GM21390 (cell line): ENCODE data around the gene MAP3K14.

ENCODE experiments used
- ATAC-seq: cut with Tn5 transposase; IDR thresholded peaks from one replicate; pipeline ENCODE4 v1.9.1; 2021; ENCODE audit not compliant: unreplicated experiment

Gene MAP3K14

DNA sequence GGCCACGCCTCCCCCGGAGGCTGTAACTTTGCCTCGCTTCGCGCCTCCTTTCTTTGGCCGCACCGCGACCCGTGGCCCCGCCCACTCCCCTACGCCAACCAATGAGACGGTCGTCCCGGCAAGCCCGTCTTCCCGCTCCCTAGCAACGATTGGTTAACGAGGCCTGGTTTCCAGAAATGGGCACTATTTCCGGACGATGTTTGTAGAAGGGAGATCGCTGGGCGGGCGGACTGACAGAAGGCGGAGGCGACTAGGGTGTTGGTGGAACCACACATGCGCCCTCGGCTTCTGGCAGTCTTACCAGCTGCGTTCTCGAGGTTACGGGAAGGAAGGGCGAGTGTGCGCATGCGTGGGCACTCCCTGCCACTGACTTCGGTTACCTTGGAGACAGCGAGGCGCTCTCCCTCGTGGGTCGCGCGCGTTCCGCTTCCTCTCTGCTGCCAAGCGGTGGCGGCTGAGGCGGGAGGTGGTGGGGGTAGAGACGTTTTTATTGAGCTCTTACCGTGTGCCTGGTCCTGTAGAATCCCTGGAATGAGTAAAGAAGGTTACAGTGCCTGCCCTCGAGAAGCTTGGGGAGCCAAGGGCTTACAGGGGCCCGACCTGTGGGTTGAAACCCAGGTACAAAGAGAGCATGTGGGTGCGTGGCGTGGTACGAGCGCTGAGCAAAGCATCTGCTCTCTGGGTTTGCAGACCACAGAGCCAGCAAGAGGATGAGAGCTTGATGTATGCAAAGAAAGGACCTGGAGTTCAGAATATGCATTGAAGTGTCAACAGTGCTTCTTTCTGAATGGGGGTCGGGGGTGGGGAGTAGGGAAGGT is 500 bp upstream of the MAP3K14 start:
- ATAC-seq: peak; percentile 59

DNA sequence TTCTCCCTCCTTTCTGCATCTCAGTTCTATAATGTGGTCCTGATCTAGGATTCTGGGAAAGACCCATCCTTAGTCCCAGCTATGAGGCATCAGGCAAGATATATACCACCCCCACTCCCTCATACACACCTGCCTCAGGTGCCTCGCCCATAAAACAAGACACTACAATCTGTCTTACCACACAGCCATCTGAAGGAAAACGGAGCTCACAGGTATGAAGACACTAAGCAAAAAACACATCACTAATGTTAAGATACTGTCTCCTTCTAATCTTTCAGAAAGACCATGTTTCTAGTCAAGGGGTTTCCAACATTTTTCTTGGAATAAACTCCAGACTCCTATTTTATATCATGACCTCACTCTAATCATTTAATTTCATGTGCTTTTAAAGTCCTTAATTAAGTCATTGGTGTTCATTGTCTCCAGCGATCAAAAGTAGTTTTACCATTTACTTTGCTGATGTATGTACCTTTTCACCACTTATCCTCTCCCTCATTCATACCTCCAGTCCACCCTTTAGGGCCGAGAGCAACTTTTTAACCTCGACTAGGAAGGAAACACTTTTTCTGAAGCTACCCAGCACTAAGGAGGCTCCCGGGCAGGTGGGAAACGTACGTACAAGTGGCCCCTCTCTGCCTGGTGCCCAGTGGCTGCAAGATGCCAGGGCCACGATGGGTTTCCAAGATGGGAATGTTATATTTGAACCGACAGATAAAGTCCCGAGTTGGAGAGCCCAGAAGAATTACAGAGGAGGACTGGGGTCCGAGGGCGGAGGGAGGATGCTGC is 979 bp downstream of the MAP3K14 start:
- ATAC-seq: no peak

DNA sequence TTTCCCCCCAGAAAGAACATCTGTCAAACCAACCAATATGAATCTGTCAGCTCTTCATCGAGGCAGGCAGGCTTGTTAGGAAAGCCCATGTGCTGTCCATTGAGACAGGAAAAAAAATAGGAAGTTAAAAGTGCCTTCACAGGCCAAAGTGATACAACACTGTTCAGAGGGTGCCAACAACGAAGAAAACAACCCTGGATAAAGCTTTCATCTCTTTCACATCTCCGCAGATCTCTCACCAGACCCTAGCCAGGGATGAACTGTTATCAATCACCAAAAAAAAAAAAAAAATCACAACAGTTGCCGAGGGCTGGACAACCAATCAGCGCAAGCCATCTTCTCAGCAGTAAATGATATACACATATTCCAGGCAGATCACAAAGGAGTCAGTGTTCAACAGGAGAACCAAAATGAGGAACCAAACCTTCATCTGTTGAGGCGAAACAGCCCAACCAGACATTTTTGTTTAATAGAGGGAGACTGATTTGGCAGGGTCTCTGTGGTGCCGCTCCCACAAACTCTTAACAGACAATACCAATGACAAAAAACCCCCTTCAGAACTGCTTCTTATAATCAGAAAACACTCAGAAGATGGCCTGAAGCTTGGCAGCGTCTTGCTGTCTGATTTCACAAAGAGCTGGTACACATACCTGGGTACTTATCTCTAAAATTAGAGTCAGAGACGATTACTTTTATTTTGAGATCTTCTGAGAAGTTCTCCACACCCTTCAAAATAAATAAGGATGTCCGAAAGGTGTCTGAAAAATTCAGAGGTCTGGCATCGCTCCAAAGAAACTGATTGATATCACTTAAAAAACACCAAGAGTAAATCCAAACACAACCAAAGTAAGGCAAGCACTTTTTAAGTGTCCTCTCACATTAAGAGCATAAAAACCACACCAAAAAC is 1.8 kb downstream of the MAP3K14 start:
- ATAC-seq: no peak

DNA sequence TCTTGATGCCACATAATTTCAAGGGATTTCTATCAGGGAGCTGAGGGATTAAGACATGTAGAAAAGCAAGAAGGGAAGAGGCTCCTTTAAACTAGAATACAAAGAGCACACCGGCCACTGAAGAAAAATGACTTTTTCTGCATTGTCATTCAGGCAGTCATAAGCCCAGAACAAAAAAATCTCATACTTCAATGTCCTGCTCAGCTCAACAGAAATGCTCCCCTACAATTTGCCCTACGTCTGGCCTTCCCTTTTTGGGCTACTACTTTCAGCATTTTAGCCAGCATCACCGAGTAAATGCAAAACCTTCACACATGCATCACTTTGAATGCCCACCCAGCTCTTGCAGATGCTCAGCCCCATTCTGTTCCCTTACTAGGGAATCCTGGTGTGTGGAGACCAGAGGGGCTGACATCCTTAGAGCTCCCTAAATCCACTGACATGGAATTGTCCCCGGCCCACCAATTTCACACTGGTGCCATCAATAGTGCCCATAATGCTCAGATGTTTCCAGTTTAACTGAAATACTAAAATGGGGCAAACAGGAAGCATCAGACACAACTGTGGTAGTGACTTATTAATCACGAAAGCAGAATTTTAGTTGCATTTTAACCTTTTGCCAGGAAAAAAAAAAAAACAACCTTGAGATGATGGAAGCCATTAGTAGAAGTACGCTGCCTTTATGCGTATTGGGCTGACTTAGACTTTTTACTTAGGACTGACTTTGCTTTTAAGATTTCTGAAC is 2.7 kb downstream of the MAP3K14 start:
- no peak for ATAC-seq

DNA sequence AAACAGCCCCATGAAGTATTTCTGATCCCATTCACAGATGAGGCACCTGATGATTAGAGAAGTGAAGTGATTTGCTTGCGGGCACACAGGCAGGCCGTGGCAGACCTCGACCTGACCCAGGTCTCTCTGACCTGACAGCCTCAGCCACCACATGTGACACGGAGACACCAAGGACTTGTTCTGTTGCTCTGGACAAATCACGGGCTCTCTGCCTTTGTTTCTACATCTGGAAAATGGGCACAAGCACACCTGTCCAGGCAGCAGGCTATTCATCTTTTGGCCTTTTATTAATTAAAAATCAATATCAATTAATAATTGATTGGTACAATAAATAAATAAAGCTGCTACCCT is 3.4 kb downstream of the MAP3K14 start:
- ATAC-seq: no peak

DNA sequence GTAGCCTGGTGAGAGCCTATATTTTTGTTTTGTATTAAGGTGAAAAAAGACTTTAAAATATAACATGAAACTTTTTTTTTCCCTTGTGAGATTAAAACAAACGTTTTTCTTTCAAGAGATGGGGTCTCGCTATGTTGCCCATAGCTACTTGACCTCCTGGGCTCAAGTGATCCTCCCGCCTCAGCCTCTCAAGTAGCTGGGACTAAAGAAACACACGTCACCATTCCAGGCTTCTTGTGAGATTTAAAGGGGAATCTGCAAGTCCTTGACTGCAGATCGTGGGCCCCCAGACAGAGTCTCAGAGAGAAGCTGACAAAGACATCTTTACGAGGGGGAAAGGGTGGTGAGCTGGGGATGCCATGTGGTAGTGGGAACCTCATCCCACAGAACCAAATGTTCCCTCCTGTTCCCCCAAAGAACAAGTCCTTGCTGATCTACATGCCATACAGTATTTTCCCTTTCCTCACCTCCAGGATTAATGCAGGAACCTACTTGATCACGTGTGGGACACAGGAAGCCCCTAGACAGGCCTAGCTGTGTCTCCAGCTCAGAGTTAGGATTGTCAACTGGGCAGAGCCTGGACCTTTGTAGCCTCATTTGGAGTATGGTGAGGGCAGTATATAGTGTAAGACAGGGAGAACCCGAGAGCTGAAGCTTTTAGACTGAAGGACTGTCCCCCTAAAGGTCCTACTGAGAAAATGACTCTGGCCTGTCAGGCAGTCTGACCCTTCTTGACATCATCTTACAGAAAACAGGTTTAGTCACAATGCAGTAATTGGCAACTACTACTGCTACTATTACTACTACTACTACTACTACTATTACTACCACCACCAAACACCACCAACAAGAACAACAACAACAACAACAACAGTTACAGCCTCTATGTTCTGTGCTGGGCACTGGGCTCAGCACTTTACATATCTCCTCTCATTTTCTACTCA is 4.1 kb downstream of the MAP3K14 start:
- no peak for ATAC-seq

DNA sequence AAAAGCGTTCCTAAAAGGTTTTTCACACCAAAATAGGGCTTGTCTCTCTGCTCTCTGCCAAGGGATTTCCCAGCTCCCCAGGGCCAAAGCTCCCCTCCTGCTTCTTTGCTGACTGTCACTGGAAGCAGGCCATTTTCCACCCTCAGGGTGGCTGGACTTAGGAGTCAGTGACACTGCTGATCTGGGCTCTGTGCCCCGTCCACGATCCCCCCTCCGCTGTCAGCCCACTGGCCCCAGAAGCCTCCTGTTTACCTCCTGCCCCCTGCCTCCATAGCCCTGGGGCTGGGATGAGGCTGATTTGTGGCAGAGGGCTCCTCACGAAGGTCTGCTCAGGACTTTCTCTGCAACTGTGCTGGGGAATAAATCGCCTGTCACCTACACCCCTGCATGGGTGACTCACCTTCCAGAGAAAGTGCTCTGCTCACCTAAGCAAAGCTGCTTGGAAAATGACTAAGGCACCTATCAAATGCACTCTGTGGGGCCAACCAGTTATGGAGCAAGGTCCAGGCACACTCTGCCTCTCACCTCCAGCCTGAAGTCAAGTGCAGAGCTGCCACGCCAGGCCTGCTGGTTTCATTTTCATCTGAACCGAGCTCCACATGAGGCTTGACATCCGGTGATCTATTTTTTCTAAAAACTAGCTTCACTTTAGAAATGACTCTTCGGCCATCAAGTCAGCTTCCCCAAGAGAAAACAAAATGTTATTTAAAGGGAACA is 4.9 kb downstream of the MAP3K14 start:
- ATAC-seq: peak; percentile 33

DNA sequence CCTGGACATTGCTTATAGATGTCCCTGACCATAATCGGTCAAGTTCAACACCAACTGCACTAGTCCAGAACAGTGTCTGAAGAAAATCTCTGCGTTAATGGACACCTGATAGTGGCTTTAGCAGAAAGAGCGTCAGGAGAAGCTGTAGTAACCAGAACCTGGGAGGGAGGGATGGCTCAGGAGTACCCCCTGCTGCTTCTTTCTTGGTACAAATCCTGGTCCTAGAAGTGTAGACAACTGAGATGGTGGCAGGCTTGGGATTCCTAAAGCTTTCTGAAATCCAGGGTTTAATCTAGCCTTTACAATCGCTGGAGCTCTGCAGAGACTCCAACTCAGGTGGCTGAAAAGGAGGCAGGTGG is 5.4 kb downstream of the MAP3K14 start:
- no peak for ATAC-seq

DNA sequence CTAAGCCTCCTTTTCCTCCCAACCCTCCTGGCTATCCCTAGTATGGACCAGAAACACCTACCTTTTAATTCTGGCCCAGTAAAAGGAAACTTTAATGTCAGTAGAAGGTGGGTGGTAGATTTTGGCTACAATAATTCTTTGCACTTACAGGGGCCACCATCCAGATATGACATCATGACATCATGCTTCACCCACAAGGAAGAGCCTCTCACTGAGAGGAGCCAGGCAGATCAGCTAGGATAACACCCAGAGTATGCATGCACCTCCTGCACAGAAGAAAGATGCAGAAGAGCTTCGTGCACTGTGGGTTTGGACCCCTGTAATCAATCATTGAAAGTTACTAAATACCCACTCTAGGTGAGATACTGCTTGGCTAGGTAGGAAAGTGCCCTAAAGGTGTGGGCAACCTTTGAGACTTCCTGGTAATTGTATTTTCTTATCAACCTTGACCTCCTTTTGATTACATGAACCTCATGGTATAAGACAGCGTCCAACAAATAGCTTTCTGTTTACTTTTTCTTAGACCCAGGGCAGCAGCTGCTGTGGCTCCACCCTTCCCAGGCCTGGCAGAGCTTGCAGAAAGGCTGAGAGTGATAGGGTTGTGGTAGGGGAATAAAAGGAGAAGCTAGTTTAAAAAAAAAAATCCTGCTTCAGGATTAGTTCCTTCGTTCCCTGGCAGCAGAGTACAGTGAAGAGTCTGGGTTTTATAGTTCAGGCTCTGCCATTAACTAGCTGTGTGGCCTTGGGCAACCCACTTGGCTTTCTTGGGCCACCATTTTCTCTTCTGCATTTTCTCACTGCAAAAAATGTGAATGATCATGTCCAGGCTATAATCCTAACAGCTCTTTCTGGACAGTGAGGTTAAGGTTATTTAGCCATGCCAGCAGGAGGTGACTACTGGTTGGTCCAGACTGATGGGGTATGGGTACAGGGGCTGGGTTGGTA is 6.2 kb downstream of the MAP3K14 start:
- ATAC-seq: no peak

DNA sequence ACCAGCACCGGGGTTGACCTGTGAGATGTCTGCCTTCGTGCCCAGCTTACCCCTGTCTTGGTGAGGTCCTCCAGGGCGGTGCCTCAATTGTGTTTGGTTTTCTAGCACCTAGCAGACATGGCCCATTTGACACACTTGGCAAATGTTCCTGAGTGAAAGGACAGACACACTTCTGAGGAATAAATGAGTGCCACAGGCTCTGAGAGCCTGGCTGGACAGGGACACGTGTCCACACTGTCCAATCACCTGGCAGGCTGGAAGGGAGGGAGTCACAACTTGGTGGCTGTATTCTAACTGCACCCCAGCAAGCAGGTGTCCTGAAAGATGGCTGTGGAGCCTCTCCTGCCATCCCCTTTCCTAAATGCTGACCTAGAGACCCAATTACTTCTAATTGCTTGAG is 7.4 kb downstream of the MAP3K14 start:
- no peak for ATAC-seq

DNA sequence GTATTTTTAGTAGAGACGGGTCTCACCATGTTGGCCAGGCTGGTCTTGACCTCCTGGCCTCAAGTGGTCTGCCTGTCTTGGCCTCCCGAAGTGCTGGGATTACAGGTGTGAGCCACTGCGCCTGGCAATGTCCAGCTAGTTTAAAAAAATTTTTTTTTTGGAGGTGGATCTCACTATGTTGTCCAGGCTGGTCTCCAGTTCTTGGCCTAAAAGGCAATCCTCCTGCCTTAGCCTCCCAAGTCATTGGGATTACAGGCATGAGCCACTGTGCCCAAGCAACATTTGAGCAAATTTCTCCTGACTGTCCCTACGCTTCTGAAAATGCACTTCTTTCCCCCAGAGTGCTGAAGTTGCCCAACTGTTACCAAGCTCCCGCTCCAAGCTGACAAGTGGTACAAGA is 8.0 kb downstream of the MAP3K14 start:
- no peak for ATAC-seq

DNA sequence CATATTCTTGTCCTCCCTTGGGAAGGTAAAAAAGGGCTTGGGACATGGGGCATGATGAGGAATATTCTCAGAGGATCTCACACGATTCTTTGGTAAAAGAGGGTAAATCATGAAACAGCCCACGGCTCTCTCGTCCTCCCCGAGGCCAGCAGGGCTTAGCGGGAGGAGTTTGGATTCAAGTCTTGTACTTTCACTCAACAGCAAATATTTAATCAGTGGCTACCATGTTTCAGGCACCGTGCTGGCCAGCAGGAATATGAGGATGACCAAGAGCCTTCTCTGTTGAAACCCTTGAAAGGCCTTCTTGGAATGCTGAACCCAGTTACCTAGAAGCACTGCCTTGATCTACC is 8.8 kb downstream of the MAP3K14 start:
- no peak for ATAC-seq

DNA sequence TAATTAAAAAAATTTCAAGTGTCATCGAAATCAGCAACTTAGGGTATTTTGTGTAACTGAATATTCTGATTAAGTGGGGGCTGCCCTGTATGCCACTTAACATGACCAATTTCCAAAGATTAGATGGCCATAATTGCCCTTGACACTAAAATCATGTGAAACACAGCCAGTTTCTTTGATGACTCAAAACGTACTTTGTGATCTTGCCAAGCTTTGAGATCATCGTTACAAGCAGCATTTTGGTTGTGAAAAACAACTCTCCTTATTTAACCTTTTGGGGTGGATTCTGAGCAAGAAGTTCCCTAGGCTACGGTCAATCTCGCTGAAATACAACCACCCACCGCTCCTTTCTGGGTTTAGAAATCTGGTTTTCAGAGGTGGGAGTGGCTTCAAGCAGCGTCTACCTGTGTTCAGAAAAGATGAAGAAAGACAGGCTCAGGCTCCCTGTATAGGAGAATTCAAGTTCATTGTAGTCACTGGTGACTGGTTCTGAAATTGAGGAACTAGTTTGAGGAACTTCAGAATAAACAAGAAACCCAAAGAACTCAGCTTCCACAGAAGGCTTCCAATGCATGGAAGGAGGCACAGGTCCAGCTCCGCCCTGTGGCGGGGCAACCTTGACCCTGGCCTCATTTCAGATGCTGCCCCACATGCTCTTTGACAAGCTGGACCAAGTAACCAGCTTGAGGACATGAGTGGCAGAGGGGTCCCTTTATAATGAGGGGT is 9.4 kb downstream of the MAP3K14 start:
- ATAC-seq: peak; percentile 31

DNA sequence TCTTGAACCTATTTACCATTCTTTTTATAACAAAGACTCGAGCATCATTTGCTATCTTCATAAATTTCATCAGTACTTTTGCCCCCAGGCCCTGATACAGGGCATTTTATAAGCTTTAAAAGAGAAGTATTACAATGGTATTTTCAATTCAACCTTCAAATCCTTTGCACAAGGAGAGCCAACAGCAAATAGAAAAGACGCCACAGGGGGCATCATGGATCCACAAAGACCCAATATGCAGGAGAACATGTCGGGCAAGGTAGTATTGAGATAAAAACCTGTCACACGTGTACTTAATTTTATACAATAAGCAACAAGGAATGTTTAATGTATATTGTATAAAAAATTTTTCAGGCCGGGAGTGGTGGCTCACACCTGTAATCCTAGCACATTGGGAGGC is 10.2 kb downstream of the MAP3K14 start:
- no peak for ATAC-seq

DNA sequence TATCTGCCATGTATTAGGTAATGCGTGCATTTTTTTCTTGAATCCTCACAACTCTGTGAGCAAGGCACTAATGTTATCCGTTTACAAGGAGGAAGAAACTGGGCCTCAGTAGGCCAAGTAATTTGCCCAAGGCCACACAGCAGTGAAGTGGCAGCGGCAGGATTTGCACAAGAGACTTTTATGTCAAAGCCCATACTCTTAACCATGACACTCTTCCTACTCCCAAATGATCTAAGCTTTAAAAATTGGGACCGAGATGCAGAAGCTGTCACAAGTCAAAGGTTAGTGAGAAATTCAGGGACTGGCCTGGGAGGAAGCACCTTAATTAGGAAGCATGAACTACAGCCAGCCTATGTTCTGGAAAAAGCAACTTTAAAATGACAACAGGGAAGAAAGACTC is 10.7 kb downstream of the MAP3K14 start:
- no peak for ATAC-seq

DNA sequence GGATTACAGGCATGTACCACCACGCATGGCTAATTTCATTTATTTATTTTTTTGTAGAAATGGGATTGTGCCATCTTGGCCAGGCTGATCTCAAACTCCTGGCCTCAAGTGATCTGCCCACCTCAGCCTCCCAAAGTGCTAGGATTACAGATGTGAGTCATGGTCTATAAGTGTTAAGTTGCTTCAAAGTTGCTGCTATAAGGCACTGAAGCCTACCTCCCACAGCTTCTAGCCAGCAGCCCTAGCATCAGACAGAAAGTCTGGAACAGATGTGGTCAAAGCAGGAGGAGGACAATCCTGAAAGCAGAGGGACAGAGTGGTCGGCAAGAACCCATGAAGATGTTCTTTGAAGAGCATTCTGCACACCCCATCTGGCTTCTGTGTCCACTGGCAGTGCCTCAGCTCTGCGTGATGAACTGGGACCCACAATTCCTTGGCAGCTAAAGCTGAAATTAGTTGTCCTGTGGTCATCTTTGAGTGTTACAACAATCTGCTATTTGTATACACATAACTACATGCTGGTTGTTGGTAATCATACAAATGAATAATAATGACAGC is 11.2 kb downstream of the MAP3K14 start:
- no peak for ATAC-seq

DNA sequence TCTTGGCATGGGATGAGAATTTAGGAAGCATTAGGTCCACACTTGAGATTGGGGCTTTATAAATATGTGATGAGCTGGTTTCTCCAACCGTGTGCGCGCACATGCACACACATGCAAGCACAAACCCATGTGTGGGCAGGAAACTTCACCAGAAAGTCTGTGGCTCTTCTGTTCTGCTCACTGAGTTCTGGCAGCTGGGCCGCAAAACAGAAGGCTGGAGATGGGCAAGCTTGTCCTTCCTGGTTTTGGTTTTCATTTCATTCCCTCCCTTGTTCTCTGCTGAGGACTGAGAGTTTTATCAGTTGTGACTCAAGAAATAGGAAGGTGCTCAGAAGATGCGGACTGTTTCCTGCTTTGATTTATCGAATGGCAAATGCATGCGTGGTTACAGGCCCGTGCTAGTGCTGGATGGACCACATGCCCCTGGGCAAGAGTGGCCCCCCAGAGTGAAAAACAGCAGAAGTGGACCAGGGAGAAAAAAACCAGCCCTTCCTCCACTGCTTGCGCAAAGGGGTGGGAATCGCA is 14.1 kb downstream of the MAP3K14 start:
- peak; percentile 64 for ATAC-seq
